HepG2 (cell line): ENCODE measurements around the gene CYP11A1. TPM values are rescaled to one million over a fixed set of nuclear protein-coding genes. Genes with fewer than 3 reads are reported as not detected.

ENCODE experiments used
- ATF3 ChIP-seq: sonication (generic); formaldehyde crosslinking; IDR thresholded peaks from 2 replicates; pipeline ENCODE4 v1.4.0; 2020; ENCODE audit warnings: missing genetic modification reagents
- JUND ChIP-seq: sonication (generic); formaldehyde crosslinking; IDR thresholded peaks from 2 replicates; pipeline ENCODE4 v1.8.0; 2022; ENCODE audit warnings: mild to moderate bottlenecking, missing genetic modification reagents
- MED13 ChIP-seq: sonication (generic); formaldehyde crosslinking; IDR thresholded peaks from 2 replicates; pipeline ENCODE4 v1.5.0; 2020; ENCODE audit warnings: missing genetic modification reagents
- MZF1 ChIP-seq: sonication (generic); formaldehyde crosslinking; IDR thresholded peaks from 2 replicates; pipeline ENCODE4 v1.8.1; 2023; ENCODE audit warnings: mild to moderate bottlenecking, missing genetic modification reagents, borderline replicate concordance
- NPAS2 ChIP-seq: sonication (generic); formaldehyde crosslinking; IDR thresholded peaks from 2 replicates; pipeline ENCODE4 v1.8.0; 2022; ENCODE audit warnings: mild to moderate bottlenecking, missing genetic modification reagents, borderline replicate concordance
- TBP ChIP-seq: sonication (generic); formaldehyde crosslinking; IDR thresholded peaks from 2 replicates; pipeline ENCODE4 v1.5.0; 2020; ENCODE audit warnings: missing genetic modification reagents
- ZBTB21 ChIP-seq: sonication (generic); formaldehyde crosslinking; IDR thresholded peaks from 2 replicates; pipeline ENCODE4 v1.4.0; 2020; ENCODE audit warnings: missing genetic modification reagents
- ZFP36L1 ChIP-seq: sonication (generic); formaldehyde crosslinking; IDR thresholded peaks from 2 replicates; pipeline ENCODE4 v1.8.0; 2022; ENCODE audit warnings: mild to moderate bottlenecking, missing genetic modification reagents, moderate library complexity
- ZNF207 ChIP-seq: fragments of 450-650 bp; IDR thresholded peaks from 2 replicates; pipeline ENCODE4 v1.6.1; 2016; ENCODE audit warnings: antibody characterized with exemption, borderline replicate concordance
- ZNF282 ChIP-seq: fragments of 450-650 bp; IDR thresholded peaks from 2 replicates; pipeline ENCODE4 v1.6.1; 2018; ENCODE audit not compliant: partially characterized antibody
- ZNF547 ChIP-seq: sonication (generic); formaldehyde crosslinking; IDR thresholded peaks from 2 replicates; pipeline ENCODE4 v1.5.1; 2020; ENCODE audit warnings: mild to moderate bottlenecking, missing genetic modification reagents
- ZNF788 ChIP-seq: sonication (generic); formaldehyde crosslinking; IDR thresholded peaks from 2 replicates; pipeline ENCODE4 v1.5.0; 2020; ENCODE audit warnings: mild to moderate bottlenecking, missing genetic modification reagents, borderline replicate concordance
- ZNF878 ChIP-seq: sonication (generic); formaldehyde crosslinking; IDR thresholded peaks from 2 replicates; pipeline ENCODE4 v1.8.1; 2023; ENCODE audit warnings: mild to moderate bottlenecking, missing genetic modification reagents, moderate library complexity
- polyA plus RNA-seq, 8 experiments: library from polyadenylated mRNA; depleted of rRNA in 3 of 8; stranded (reverse) in 7 of 8; unstranded in 1 of 8; fragments of >200 nt; fragmentation: Illumina TruSeq in 4 of 8; extraction: Trizol in 4 of 8; gene quantifications; 2 replicates each; pipeline versions ENCODE4 v1.2.1 to v1.2.3, GENCODE V29; 2011 to 2016; ENCODE audit warnings: low read depth in 4 of 8, missing spikeins in 1 of 8, mixed read lengths in 1 of 8; ENCODE audit not compliant: insufficient read depth in 1 of 8
- total RNA-seq, 5 experiments: library from RNA; depleted of rRNA; stranded (reverse); fragments of >200 nt; fragmentation: Illumina TruSeq; extraction: Trizol; gene quantifications; 2 replicates each; pipeline ENCODE4 v1.2.3, GENCODE V29; 2016; ENCODE audit warnings: low read depth in 1 of 5
- TF ChIP-seq, protein P1 (sequence below): sonication (generic); formaldehyde crosslinking; IDR thresholded peaks from 2 replicates; pipeline ENCODE4 v1.4.0; 2020; ENCODE audit warnings: missing genetic modification reagents, borderline replicate concordance
- TF ChIP-seq, protein P2 (sequence below): sonication (generic); formaldehyde crosslinking; IDR thresholded peaks from 2 replicates; pipeline ENCODE4 v1.4.0; 2020; ENCODE audit warnings: missing genetic modification reagents
- TF ChIP-seq, protein P3 (sequence below): IDR thresholded peaks from 2 replicates; pipeline ENCODE4 v1.6.1; 2016
- TF ChIP-seq, protein P4 (sequence below): sonication (generic); formaldehyde crosslinking; IDR thresholded peaks from 2 replicates; pipeline ENCODE4 v1.8.0; 2022; ENCODE audit warnings: mild to moderate bottlenecking, missing genetic modification reagents; ENCODE audit not compliant: insufficient replicate concordance

Gene CYP11A1
- total and polyA plus RNA-seq, 2 of the 13 experiments (the other 11 are each of a cell fraction or from before 2014, with no cell fraction given), result 0.66 to 0.92 TPM

GRCh38 chr15:74291101-74292071, 76.1 kb downstream of the CYP11A1 start (continued):
- TF ChIP-seq, protein P1, sequence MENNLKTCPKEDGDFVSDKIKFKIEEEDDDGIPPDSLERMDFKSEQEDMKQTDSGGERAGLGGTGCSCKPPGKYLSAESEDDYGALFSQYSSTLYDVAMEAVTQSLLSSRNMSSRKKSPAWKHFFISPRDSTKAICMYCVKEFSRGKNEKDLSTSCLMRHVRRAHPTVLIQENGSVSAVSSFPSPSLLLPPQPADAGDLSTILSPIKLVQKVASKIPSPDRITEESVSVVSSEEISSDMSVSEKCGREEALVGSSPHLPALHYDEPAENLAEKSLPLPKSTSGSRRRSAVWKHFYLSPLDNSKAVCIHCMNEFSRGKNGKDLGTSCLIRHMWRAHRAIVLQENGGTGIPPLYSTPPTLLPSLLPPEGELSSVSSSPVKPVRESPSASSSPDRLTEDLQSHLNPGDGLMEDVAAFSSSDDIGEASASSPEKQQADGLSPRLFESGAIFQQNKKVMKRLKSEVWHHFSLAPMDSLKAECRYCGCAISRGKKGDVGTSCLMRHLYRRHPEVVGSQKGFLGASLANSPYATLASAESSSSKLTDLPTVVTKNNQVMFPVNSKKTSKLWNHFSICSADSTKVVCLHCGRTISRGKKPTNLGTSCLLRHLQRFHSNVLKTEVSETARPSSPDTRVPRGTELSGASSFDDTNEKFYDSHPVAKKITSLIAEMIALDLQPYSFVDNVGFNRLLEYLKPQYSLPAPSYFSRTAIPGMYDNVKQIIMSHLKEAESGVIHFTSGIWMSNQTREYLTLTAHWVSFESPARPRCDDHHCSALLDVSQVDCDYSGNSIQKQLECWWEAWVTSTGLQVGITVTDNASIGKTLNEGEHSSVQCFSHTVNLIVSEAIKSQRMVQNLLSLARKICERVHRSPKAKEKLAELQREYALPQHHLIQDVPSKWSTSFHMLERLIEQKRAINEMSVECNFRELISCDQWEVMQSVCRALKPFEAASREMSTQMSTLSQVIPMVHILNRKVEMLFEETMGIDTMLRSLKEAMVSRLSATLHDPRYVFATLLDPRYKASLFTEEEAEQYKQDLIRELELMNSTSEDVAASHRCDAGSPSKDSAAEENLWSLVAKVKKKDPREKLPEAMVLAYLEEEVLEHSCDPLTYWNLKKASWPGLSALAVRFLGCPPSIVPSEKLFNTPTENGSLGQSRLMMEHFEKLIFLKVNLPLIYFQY (CRISPR knock-in tag), result peak; percentile 78
- no peak for TF ChIP-seq MZF1
- TF ChIP-seq JUND (CRISPR knock-in tag), result no peak
- TF ChIP-seq ZNF878 (CRISPR knock-in tag), result peak; percentile 91
- peak; percentile 73; the same call in 1 of the 2 replicates for TF ChIP-seq MED13 (CRISPR knock-in tag)
- TF ChIP-seq, protein P2, sequence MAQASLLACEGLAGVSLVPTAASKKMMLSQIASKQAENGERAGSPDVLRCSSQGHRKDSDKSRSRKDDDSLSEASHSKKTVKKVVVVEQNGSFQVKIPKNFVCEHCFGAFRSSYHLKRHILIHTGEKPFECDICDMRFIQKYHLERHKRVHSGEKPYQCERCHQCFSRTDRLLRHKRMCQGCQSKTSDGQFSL (CRISPR knock-in tag), result no peak
- no peak for TF ChIP-seq ZBTB21
- TF ChIP-seq ZNF547 (CRISPR knock-in tag), result no peak
- TF ChIP-seq, protein P3, sequence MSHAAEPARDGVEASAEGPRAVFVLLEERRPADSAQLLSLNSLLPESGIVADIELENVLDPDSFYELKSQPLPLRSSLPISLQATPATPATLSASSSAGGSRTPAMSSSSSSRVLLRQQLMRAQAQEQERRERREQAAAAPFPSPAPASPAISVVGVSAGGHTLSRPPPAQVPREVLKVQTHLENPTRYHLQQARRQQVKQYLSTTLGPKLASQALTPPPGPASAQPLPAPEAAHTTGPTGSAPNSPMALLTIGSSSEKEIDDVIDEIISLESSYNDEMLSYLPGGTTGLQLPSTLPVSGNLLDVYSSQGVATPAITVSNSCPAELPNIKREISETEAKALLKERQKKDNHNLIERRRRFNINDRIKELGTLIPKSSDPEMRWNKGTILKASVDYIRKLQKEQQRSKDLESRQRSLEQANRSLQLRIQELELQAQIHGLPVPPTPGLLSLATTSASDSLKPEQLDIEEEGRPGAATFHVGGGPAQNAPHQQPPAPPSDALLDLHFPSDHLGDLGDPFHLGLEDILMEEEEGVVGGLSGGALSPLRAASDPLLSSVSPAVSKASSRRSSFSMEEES, result peak; percentile 86
- TF ChIP-seq ZNF788 (CRISPR knock-in tag), result peak; percentile 42; the same call in 1 of the 2 replicates
- TF ChIP-seq TBP, result no peak
- no peak for TF ChIP-seq ZNF282
- 0 out of 2 replicates have a peak, but pooled peaks have one; percentile 58 for TF ChIP-seq ZFP36L1
- TF ChIP-seq, protein P4, sequence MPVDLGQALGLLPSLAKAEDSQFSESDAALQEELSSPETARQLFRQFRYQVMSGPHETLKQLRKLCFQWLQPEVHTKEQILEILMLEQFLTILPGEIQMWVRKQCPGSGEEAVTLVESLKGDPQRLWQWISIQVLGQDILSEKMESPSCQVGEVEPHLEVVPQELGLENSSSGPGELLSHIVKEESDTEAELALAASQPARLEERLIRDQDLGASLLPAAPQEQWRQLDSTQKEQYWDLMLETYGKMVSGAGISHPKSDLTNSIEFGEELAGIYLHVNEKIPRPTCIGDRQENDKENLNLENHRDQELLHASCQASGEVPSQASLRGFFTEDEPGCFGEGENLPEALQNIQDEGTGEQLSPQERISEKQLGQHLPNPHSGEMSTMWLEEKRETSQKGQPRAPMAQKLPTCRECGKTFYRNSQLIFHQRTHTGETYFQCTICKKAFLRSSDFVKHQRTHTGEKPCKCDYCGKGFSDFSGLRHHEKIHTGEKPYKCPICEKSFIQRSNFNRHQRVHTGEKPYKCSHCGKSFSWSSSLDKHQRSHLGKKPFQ (CRISPR knock-in tag), result no peak
- no peak for TF ChIP-seq ZNF207
- TF ChIP-seq NPAS2, result no peak
- TF ChIP-seq ATF3 (CRISPR knock-in tag), result peak; percentile 68; the same call in 1 of the 2 replicates
